ENCODE measurements around the gene ENG.

The ENG gene

GRCh38 chr9:127855522-127855921 lies 1.1 kb upstream of the ENG start:
- H3K27ac ChIP-seq (ENCODE audit: low read depth, low read length): no peak overlapping the region
- H3K9ac ChIP-seq (ENCODE audit: low read depth in 1 of 2, low read length in 2 of 2): no peak overlapping the region
- H3K9me3 ChIP-seq (ENCODE audit: control insufficient read depth in 1 of 2, low read length in 2 of 2): no peaks in the 10 kb centered on the region
- H3K4me3 ChIP-seq (ENCODE audit: low read depth in 1 of 2, low read length in 2 of 2): no peak overlapping the region
- H3K36me3 ChIP-seq (ENCODE audit: control insufficient read depth in 1 of 2, insufficient read depth in 2 of 2, low read length in 2 of 2): no peaks in the 10 kb centered on the region
- no peaks in the 10 kb centered on the region for H3K27me3 ChIP-seq (ENCODE audit: control insufficient read depth in 1 of 2, insufficient read depth in 2 of 2, low read length in 2 of 2)
- H3K4me1 ChIP-seq (ENCODE audit: control insufficient read depth in 1 of 2, insufficient read depth in 2 of 2, low read length in 2 of 2): peaks cover 5 to 28% of the 10 kb centered on the region in 2 donors

DNA sequence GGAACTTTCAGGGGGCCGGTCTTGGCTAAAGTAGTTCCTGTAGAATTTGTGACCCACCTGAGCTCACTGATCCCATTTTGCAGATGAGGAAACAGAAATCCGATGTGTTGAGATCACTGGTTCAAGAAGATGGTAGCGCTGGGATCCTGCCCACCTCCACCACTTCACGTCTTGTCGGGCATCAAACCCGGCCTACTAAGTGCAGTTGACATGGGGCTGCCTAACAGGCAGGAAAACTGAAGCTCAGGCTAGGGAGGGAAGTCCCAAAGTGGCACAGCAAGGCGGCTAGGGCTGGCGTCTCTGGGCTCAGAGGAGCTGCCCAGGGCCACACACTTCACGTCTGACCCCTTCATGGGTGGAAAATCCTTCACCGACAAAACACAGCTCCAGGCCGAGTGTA lies 502 bp upstream of the ENG start:
- Histone ChIP-seq H3K4me1 (ENCODE audit: control insufficient read depth in 1 of 2, insufficient read depth in 2 of 2, low read length in 2 of 2) (peaks cover 5 to 31% of the 10 kb centered on the region in 2 donors), H3K4me3 (ENCODE audit: low read depth in 1 of 2, low read length in 2 of 2) (peak overlapping the region in 1 of 2 donors; percentile 13), H3K36me3 (ENCODE audit: control insufficient read depth in 1 of 2, insufficient read depth in 2 of 2, low read length in 2 of 2) (no peaks in the 10 kb centered on the region), H3K27me3 (ENCODE audit: control insufficient read depth in 1 of 2, insufficient read depth in 2 of 2, low read length in 2 of 2) (no peaks in the 10 kb centered on the region), H3K9ac (ENCODE audit: low read depth in 1 of 2, low read length in 2 of 2) (peak overlapping the region in 1 of 2 donors; percentile 18), H3K27ac (ENCODE audit: low read depth, low read length) (peak overlapping the region; percentile 74), H3K9me3 (ENCODE audit: control insufficient read depth in 1 of 2, low read length in 2 of 2) (no peaks in the 10 kb centered on the region)

DNA sequence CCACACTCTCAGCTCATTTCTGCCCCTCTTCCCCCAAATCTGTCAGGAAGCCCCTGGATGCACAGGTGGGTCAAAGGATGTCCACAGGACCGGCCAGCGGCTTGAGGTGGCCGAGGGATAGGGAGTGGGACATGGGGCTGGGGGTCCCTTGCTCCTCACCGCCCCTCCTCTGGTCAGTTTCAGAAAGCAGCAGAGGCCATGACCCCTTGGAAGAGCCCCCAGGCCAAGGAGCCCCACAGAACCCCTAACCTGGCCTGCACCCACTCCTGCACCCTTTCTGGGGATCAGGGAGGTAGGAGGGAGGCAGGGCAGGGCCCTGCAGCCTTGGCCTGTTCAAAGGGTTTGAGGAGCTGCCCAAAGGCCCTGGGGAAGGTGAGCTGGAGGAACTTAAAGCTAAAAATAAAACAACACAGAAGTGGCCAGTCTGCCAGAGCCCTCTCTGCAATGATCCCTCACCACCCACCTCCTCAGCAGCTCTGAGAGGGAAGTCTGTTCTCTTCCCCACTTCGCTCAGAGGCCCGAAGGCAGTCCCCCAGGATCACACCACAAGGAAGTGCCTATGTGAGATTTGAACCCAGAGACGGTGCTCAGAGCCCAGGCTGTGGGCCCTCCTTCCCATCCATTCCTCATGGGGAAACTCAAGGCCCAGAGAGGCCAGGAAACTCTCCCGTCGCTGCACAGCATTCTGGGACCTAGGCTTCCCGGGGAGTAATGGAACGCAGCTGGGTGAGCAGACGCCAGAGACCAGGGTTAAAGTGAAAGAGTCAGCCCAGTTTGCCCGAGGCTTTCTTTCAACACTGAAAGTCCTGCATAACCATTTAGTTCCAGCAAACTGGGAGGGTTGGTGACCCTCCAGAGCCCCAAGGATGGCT lies 910 bp downstream of the ENG start:
- Histone ChIP-seq H3K9me3 (ENCODE audit: control insufficient read depth in 1 of 2, low read length in 2 of 2) (peaks cover 9 to 12% of the 10 kb centered on the region in 2 donors), H3K27me3 (ENCODE audit: control insufficient read depth in 1 of 2, insufficient read depth in 2 of 2, low read length in 2 of 2) (no peaks in the 10 kb centered on the region), H3K36me3 (ENCODE audit: control insufficient read depth in 1 of 2, insufficient read depth in 2 of 2, low read length in 2 of 2) (no peaks in the 10 kb centered on the region), H3K27ac (ENCODE audit: low read depth, low read length) (peak overlapping the region; percentile 71), H3K9ac (ENCODE audit: low read depth in 1 of 2, low read length in 2 of 2) (peak overlapping the region; percentile 48 to 76), H3K4me1 (ENCODE audit: control insufficient read depth in 1 of 2, insufficient read depth in 2 of 2, low read length in 2 of 2) (peaks cover 5 to 24% of the 10 kb centered on the region in 2 donors), H3K4me3 (ENCODE audit: low read depth in 1 of 2, low read length in 2 of 2) (peak overlapping the region; percentile 65 to 77)

GRCh38 chr9:127852829-127853228 lies 1.6 kb downstream of the ENG start:
- peaks cover under 1 to 23% of the 10 kb centered on the region in 2 donors for H3K4me1 ChIP-seq (ENCODE audit: control insufficient read depth in 1 of 2, insufficient read depth in 2 of 2, low read length in 2 of 2)
- H3K27me3 ChIP-seq (ENCODE audit: control insufficient read depth in 1 of 2, insufficient read depth in 2 of 2, low read length in 2 of 2): no peaks in the 10 kb centered on the region
- peaks cover 9 to 14% of the 10 kb centered on the region in 2 donors for H3K9me3 ChIP-seq (ENCODE audit: control insufficient read depth in 1 of 2, low read length in 2 of 2)
- peak overlapping the region; percentile 48 to 76 for H3K9ac ChIP-seq (ENCODE audit: low read depth in 1 of 2, low read length in 2 of 2)
- H3K27ac ChIP-seq (ENCODE audit: low read depth, low read length): no peak overlapping the region
- no peaks in the 10 kb centered on the region for H3K36me3 ChIP-seq (ENCODE audit: control insufficient read depth in 1 of 2, insufficient read depth in 2 of 2, low read length in 2 of 2)
- H3K4me3 ChIP-seq (ENCODE audit: low read depth in 1 of 2, low read length in 2 of 2): peak overlapping the region; percentile 65 to 77

GRCh38 chr9:127850286-127850830 lies 4.1 kb downstream of the ENG start:
- H3K27me3 ChIP-seq (ENCODE audit: control insufficient read depth in 1 of 2, insufficient read depth in 2 of 2, low read length in 2 of 2): no peaks in the 10 kb centered on the region
- H3K9ac ChIP-seq (ENCODE audit: low read depth in 1 of 2, low read length in 2 of 2): no peak overlapping the region
- H3K4me3 ChIP-seq (ENCODE audit: low read depth in 1 of 2, low read length in 2 of 2): peak overlapping the region in 1 of 2 donors; percentile 28
- peaks cover 0 to 13% of the 10 kb centered on the region in 2 donors for H3K4me1 ChIP-seq (ENCODE audit: control insufficient read depth in 1 of 2, insufficient read depth in 2 of 2, low read length in 2 of 2)
- peaks cover 9 to 14% of the 10 kb centered on the region in 2 donors for H3K9me3 ChIP-seq (ENCODE audit: control insufficient read depth in 1 of 2, low read length in 2 of 2)
- no peaks in the 10 kb centered on the region for H3K36me3 ChIP-seq (ENCODE audit: control insufficient read depth in 1 of 2, insufficient read depth in 2 of 2, low read length in 2 of 2)
- no peak overlapping the region for H3K27ac ChIP-seq (ENCODE audit: low read depth, low read length)

GRCh38 chr9:127848756-127849504 lies 5.5 kb downstream of the ENG start:
- Histone ChIP-seq H3K9ac (ENCODE audit: low read depth in 1 of 2, low read length in 2 of 2) (no peak overlapping the region), H3K4me3 (ENCODE audit: low read depth in 1 of 2, low read length in 2 of 2) (no peak overlapping the region), H3K4me1 (ENCODE audit: control insufficient read depth in 1 of 2, insufficient read depth in 2 of 2, low read length in 2 of 2) (peaks cover 0 to 18% of the 10 kb centered on the region in 2 donors), H3K36me3 (ENCODE audit: control insufficient read depth in 1 of 2, insufficient read depth in 2 of 2, low read length in 2 of 2) (no peaks in the 10 kb centered on the region), H3K27ac (ENCODE audit: low read depth, low read length) (no peak overlapping the region), H3K9me3 (ENCODE audit: control insufficient read depth in 1 of 2, low read length in 2 of 2) (peaks cover 9 to 14% of the 10 kb centered on the region in 2 donors), H3K27me3 (ENCODE audit: control insufficient read depth in 1 of 2, insufficient read depth in 2 of 2, low read length in 2 of 2) (no peaks in the 10 kb centered on the region)

DNA sequence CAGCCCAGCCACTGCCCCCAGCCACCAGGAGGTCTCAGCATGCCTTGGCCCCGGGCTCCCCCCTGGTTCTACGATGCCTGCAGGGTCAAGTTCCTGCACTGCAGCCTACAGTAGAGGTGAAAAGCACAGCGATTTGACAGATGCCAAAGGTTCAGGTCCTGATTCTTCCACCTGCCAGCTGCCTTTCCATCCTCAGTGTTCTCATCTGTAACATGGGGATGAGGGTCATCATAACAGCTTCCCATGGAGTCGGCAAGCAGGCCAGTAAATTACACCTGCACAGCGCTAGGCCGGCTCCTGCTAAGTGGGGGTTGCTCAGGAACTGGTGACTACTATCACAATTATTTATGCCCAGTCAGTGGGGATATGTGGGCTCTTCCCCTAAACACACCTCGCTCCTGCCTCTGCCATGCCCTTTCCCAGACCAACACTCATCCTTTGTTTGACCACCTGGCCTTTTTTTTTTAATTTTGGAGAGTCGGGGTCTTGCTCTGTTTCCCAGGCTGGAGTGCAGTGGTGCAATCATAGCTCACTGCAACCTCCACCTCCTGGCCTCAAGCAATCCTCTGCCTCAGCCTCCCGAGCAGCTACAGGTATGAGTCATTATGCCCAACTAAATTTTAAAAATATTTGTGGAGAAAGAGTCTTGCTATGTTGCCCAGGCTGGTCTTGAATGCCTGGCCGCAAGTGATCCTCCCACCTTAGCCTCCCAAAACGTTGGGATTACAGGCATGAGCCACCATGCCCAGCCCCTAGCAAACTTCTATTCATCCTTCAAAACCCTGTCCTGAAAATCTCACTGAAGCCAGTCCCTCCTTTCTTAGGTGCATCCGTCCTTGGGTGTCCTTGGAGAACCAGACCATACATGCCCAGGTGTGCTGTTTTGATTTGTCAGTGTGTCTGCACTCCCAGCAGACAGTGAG lies 6.4 kb downstream of the ENG start:
- Histone ChIP-seq H3K27me3 (ENCODE audit: control insufficient read depth in 1 of 2, insufficient read depth in 2 of 2, low read length in 2 of 2) (no peaks in the 10 kb centered on the region), H3K36me3 (ENCODE audit: control insufficient read depth in 1 of 2, insufficient read depth in 2 of 2, low read length in 2 of 2) (peaks cover 0 to 1% of the 10 kb centered on the region in 2 donors), H3K4me1 (ENCODE audit: control insufficient read depth in 1 of 2, insufficient read depth in 2 of 2, low read length in 2 of 2) (peaks cover 0 to 18% of the 10 kb centered on the region in 2 donors), H3K9me3 (ENCODE audit: control insufficient read depth in 1 of 2, low read length in 2 of 2) (peaks cover 9 to 14% of the 10 kb centered on the region in 2 donors), H3K4me3 (ENCODE audit: low read depth in 1 of 2, low read length in 2 of 2) (no peak overlapping the region), H3K27ac (ENCODE audit: low read depth, low read length) (no peak overlapping the region), H3K9ac (ENCODE audit: low read depth in 1 of 2, low read length in 2 of 2) (no peak overlapping the region)

DNA sequence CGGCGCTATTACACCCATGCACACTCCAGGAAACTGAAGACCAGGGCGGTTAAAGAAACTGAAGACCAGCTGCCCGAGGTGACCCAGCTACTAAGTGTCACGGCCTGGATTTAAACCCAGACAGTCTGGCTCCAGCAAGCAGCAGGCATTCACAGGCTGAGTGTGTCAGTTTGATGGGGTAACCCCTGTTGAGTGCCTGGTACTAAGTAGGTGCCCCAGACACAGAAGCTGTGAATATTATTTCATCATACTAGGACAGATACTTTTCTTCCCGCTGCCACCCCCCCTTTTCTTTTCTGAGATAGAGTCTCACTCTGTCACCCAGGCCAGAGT lies 7.3 kb downstream of the ENG start:
- peaks cover 0 to 18% of the 10 kb centered on the region in 2 donors for H3K4me1 ChIP-seq (ENCODE audit: control insufficient read depth in 1 of 2, insufficient read depth in 2 of 2, low read length in 2 of 2)
- peaks cover 0 to 4% of the 10 kb centered on the region in 2 donors for H3K36me3 ChIP-seq (ENCODE audit: control insufficient read depth in 1 of 2, insufficient read depth in 2 of 2, low read length in 2 of 2)
- no peak overlapping the region for H3K4me3 ChIP-seq (ENCODE audit: low read depth in 1 of 2, low read length in 2 of 2)
- H3K27me3 ChIP-seq (ENCODE audit: control insufficient read depth in 1 of 2, insufficient read depth in 2 of 2, low read length in 2 of 2): no peaks in the 10 kb centered on the region
- no peak overlapping the region for H3K27ac ChIP-seq (ENCODE audit: low read depth, low read length)
- peaks cover 9 to 14% of the 10 kb centered on the region in 2 donors for H3K9me3 ChIP-seq (ENCODE audit: control insufficient read depth in 1 of 2, low read length in 2 of 2)
- no peak overlapping the region for H3K9ac ChIP-seq (ENCODE audit: low read depth in 1 of 2, low read length in 2 of 2)

GRCh38 chr9:127846443-127847177 lies 7.8 kb downstream of the ENG start:
- peaks cover 3 to 4% of the 10 kb centered on the region in 2 donors for H3K36me3 ChIP-seq (ENCODE audit: control insufficient read depth in 1 of 2, insufficient read depth in 2 of 2, low read length in 2 of 2)
- H3K4me3 ChIP-seq (ENCODE audit: low read depth in 1 of 2, low read length in 2 of 2): no peak overlapping the region
- H3K27ac ChIP-seq (ENCODE audit: low read depth, low read length): no peak overlapping the region
- H3K27me3 ChIP-seq (ENCODE audit: control insufficient read depth in 1 of 2, insufficient read depth in 2 of 2, low read length in 2 of 2): no peaks in the 10 kb centered on the region
- H3K4me1 ChIP-seq (ENCODE audit: control insufficient read depth in 1 of 2, insufficient read depth in 2 of 2, low read length in 2 of 2): peaks cover 0 to 18% of the 10 kb centered on the region in 2 donors
- peaks cover 9 to 14% of the 10 kb centered on the region in 2 donors for H3K9me3 ChIP-seq (ENCODE audit: control insufficient read depth in 1 of 2, low read length in 2 of 2)
- no peak overlapping the region for H3K9ac ChIP-seq (ENCODE audit: low read depth in 1 of 2, low read length in 2 of 2)
